ENCODE data around the gene TIMM23.
"Not testable (repeated sequence)": the region's sequence is repeated elsewhere in the genome, so short reads cannot be mapped to it uniquely, and the experiment has no call there.

GRCh38 chr10:45999955-46000354 is 27.7 kb downstream of the TIMM23 start:
- not testable (repeated sequence) for TF ChIP-seq CTCF (conservative IDR thresholded peaks at IDR 0.05 in 1 of 2, IDR thresholded peaks at IDR 0.05 in 1 of 2; ENCODE audit: extremely low read depth in 1 of 2, insufficient read depth in 1 of 2, low read depth in 1 of 2, low read length in 2 of 2); EZH2 (IDR thresholded peaks at IDR 0.05; ENCODE audit: borderline replicate concordance, low read length)

All from mammary epithelial cell (primary cell).